GM23338 (cell line): ENCODE data around the gene TSHZ3. TPM values are rescaled to one million over a fixed set of nuclear protein-coding genes. Genes with fewer than 3 reads are reported as not detected.

Source experiments
- ATAC-seq: fragments of 200-7000 bp; cut with Tn5 transposase; 3 replicates; pipeline ENCODE4 v1.9.1; 2020
- DNase-seq: peaks from one replicate; pipeline ENCODE4 v3.0.0-alpha.2; 2015; ENCODE audit warnings: low spot score
- H2AFZ ChIP-seq: fragments of 200-600 bp; sonication (generic); 2 replicates; pipeline ENCODE4 v1.8.0; 2016; ENCODE audit warnings: antibody characterized with exemption, mild to moderate bottlenecking, moderate library complexity
- H3F3A ChIP-seq: fragments of 200-600 bp; sonication (generic); replicated peaks from 2 replicates; pipeline ENCODE4 v1.8.0; 2017; ENCODE audit warnings: antibody characterized with exemption, mixed run types, low read depth
- H3K27ac ChIP-seq: fragments of 200-600 bp; sonication (generic); 2 replicates; pipeline ENCODE4 v1.6.1; 2016; ENCODE audit warnings: low read depth
- H3K27me3 ChIP-seq: fragments of 200-600 bp; sonication (generic); 2 replicates; pipeline ENCODE4 v1.8.0; 2016; ENCODE audit warnings: mild to moderate bottlenecking, mixed run types, moderate library complexity; ENCODE audit not compliant: insufficient read depth
- H3K36me3 ChIP-seq: fragments of 200-600 bp; sonication (generic); 2 replicates; pipeline ENCODE4 v1.8.0; 2016; ENCODE audit warnings: mild to moderate bottlenecking; ENCODE audit not compliant: insufficient read depth
- H3K4me1 ChIP-seq: fragments of 200-600 bp; sonication (generic); 2 replicates; pipeline ENCODE4 v1.8.0; 2016; ENCODE audit warnings: mild to moderate bottlenecking, moderate library complexity; ENCODE audit not compliant: insufficient read depth
- H3K4me2 ChIP-seq: fragments of 200-600 bp; sonication (generic); 2 replicates; pipeline ENCODE4 v1.7.1; 2017; ENCODE audit warnings: mixed run types
- H3K4me3 ChIP-seq: fragments of 200-600 bp; sonication (generic); 2 replicates; pipeline ENCODE4 v1.6.1; 2016; ENCODE audit warnings: mixed run types
- H3K79me2 ChIP-seq: fragments of 200-600 bp; sonication (generic); replicated peaks from 2 replicates; pipeline ENCODE4 v1.8.0; 2017; ENCODE audit warnings: mild to moderate bottlenecking; ENCODE audit not compliant: insufficient read depth
- H3K9me2 ChIP-seq: fragments of 200-600 bp; sonication (generic); 2 replicates; pipeline ENCODE4 v1.8.0; 2017; ENCODE audit not compliant: insufficient read depth
- H4K20me1 ChIP-seq: fragments of 200-600 bp; sonication (generic); replicated peaks from 2 replicates; pipeline ENCODE4 v1.8.0; 2017; ENCODE audit warnings: mild to moderate bottlenecking; ENCODE audit not compliant: insufficient read depth
- H3K27ac Mint-ChIP-seq: 2 replicates; pipeline ENCODE4 v1.8.0; 2020; ENCODE audit warnings: inconsistent platforms, mild to moderate bottlenecking, moderate library complexity, mixed read lengths
- H3K27me3 Mint-ChIP-seq: 3 replicates; pipeline ENCODE4 v1.8.0; 2022; ENCODE audit warnings: low read depth, mild to moderate bottlenecking, moderate library complexity, mixed read lengths, inconsistent platforms; ENCODE audit not compliant: insufficient read depth, poor library complexity
- H3K36me3 Mint-ChIP-seq: 3 replicates; pipeline ENCODE4 v1.8.0; 2021; ENCODE audit warnings: low read depth, mild to moderate bottlenecking, inconsistent platforms, moderate library complexity, mixed read lengths
- H3K4me1 Mint-ChIP-seq: 3 replicates; pipeline ENCODE4 v1.8.0; 2020; ENCODE audit warnings: mild to moderate bottlenecking, inconsistent platforms, mixed read lengths
- H3K4me3 Mint-ChIP-seq: 3 replicates; pipeline ENCODE4 v1.8.0; 2021; ENCODE audit warnings: moderate library complexity, mild to moderate bottlenecking, inconsistent platforms, mixed read lengths
- H3K9me3 Mint-ChIP-seq: 3 replicates; pipeline ENCODE4 v1.8.0; 2020; ENCODE audit warnings: moderate library complexity, mild to moderate bottlenecking, inconsistent platforms, mixed read lengths
- CREB1 ChIP-seq: fragments of 250-450 bp; sonication (Bioruptor Pico); IDR thresholded peaks from 2 replicates; pipeline ENCODE4 v1.5.0; 2020; ENCODE audit warnings: low read depth, mild to moderate bottlenecking, moderate library complexity
- EZH2 ChIP-seq: fragments of 200-600 bp; sonication (generic); IDR thresholded peaks from one replicate; pipeline ENCODE4 v1.8.0; 2017; ENCODE audit warnings: antibody characterized with exemption, mild to moderate bottlenecking, low read depth; ENCODE audit not compliant: unreplicated experiment
- EZH2phosphoT487 ChIP-seq: fragments of 200-600 bp; sonication (generic); IDR thresholded peaks from one replicate; pipeline ENCODE4 v1.8.1; 2018; ENCODE audit warnings: antibody characterized with exemption; ENCODE audit not compliant: unreplicated experiment
- JUNB ChIP-seq: IDR thresholded peaks from one replicate; pipeline ENCODE4 v1.6.1; 2016; ENCODE audit warnings: antibody characterized with exemption; ENCODE audit not compliant: unreplicated experiment
- NANOG ChIP-seq: IDR thresholded peaks from 2 replicates; pipeline ENCODE4 v1.6.1; 2016; ENCODE audit warnings: antibody characterized with exemption, borderline replicate concordance
- POLR2AphosphoS5 ChIP-seq: IDR thresholded peaks from 2 replicates; pipeline ENCODE4 v1.6.1; 2016; ENCODE audit warnings: antibody characterized with exemption, low read depth
- REST ChIP-seq: IDR thresholded peaks from one replicate; pipeline ENCODE4 v1.6.1; 2018; ENCODE audit warnings: antibody characterized with exemption; ENCODE audit not compliant: unreplicated experiment
- STAT1 ChIP-seq: IDR thresholded peaks from one replicate; pipeline ENCODE4 v1.6.1; 2016; ENCODE audit warnings: antibody characterized with exemption; ENCODE audit not compliant: unreplicated experiment
- ZNF114 ChIP-seq: fragments of 250-450 bp; sonication (Bioruptor Pico); IDR thresholded peaks from 2 replicates; pipeline ENCODE4 v1.5.0; 2020; ENCODE audit warnings: mild to moderate bottlenecking, moderate library complexity
- polyA plus RNA-seq: library from polyadenylated mRNA; unstranded; fragments of >200 nt; fragmentation: Nextera tagmentation; extraction: Ambion mirVana; gene quantifications from 2 replicates; pipeline ENCODE4 v1.2.1, GENCODE V29; 2016
- total RNA-seq: library from RNA; depleted of rRNA; stranded (reverse); fragments of >200 nt; shearing (Covaris generic); gene quantifications from 2 replicates; pipeline ENCODE4 v1.2.3, GENCODE V29; 2014
- TF ChIP-seq, protein P1 (sequence below): fragments of 250-450 bp; sonication (Bioruptor Pico); IDR thresholded peaks from 2 replicates; pipeline ENCODE4 v1.5.0; 2020; ENCODE audit warnings: mild to moderate bottlenecking, moderate library complexity
- TF ChIP-seq, protein P2 (sequence below): IDR thresholded peaks from 2 replicates; pipeline ENCODE4 v1.6.1; 2016; ENCODE audit warnings: antibody characterized with exemption

Gene TSHZ3
- total and polyA plus RNA-seq, 2 experiments from 2014 or later = 3.8 to 8.9 TPM

GRCh38 chr19:31328238-31328637, 21.0 kb downstream of the TSHZ3 start (continued):
- TF ChIP-seq, protein P1, sequence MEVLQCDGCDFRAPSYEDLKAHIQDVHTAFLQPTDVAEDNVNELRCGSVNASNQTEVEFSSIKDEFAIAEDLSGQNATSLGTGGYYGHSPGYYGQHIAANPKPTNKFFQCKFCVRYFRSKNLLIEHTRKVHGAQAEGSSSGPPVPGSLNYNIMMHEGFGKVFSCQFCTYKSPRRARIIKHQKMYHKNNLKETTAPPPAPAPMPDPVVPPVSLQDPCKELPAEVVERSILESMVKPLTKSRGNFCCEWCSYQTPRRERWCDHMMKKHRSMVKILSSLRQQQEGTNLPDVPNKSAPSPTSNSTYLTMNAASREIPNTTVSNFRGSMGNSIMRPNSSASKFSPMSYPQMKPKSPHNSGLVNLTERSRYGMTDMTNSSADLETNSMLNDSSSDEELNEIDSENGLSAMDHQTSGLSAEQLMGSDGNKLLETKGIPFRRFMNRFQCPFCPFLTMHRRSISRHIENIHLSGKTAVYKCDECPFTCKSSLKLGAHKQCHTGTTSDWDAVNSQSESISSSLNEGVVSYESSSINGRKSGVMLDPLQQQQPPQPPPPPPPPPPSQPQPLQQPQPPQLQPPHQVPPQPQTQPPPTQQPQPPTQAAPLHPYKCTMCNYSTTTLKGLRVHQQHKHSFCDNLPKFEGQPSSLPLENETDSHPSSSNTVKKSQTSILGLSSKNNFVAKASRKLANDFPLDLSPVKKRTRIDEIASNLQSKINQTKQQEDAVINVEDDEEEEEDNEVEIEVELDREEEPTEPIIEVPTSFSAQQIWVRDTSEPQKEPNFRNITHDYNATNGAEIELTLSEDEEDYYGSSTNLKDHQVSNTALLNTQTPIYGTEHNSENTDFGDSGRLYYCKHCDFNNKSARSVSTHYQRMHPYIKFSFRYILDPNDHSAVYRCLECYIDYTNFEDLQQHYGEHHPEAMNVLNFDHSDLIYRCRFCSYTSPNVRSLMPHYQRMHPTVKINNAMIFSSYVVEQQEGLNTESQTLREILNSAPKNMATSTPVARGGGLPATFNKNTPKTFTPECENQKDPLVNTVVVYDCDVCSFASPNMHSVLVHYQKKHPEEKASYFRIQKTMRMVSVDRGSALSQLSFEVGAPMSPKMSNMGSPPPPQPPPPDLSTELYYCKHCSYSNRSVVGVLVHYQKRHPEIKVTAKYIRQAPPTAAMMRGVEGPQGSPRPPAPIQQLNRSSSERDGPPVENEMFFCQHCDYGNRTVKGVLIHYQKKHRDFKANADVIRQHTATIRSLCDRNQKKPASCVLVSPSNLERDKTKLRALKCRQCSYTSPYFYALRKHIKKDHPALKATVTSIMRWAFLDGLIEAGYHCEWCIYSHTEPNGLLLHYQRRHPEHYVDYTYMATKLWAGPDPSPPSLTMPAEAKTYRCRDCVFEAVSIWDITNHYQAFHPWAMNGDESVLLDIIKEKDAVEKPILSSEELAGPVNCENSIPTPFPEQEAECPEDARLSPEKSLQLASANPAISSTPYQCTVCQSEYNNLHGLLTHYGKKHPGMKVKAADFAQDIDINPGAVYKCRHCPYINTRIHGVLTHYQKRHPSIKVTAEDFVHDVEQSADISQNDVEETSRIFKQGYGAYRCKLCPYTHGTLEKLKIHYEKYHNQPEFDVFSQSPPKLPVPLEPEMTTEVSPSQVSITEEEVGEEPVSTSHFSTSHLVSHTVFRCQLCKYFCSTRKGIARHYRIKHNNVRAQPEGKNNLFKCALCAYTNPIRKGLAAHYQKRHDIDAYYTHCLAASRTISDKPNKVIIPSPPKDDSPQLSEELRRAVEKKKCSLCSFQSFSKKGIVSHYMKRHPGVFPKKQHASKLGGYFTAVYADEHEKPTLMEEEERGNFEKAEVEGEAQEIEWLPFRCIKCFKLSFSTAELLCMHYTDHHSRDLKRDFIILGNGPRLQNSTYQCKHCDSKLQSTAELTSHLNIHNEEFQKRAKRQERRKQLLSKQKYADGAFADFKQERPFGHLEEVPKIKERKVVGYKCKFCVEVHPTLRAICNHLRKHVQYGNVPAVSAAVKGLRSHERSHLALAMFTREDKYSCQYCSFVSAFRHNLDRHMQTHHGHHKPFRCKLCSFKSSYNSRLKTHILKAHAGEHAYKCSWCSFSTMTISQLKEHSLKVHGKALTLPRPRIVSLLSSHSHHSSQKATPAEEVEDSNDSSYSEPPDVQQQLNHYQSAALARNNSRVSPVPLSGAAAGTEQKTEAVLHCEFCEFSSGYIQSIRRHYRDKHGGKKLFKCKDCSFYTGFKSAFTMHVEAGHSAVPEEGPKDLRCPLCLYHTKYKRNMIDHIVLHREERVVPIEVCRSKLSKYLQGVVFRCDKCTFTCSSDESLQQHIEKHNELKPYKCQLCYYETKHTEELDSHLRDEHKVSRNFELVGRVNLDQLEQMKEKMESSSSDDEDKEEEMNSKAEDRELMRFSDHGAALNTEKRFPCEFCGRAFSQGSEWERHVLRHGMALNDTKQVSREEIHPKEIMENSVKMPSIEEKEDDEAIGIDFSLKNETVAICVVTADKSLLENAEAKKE = no peak
- TF ChIP-seq EZH2 (no peak), STAT1 (no peak), EZH2phosphoT487 (no peak), ZNF114 (CRISPR knock-in tag) (no peak)

- peaks cover 71% of the 10 kb centered on the region for H3K79me2 ChIP-seq
- H3K36me3 ChIP-seq = no peaks in the 10 kb centered on the region
- H2AFZ ChIP-seq = no peak overlapping the region
- H4K20me1 ChIP-seq = no peaks in the 10 kb centered on the region
- no peaks in the 10 kb centered on the region for H3K9me2 ChIP-seq
- no peaks in the 10 kb centered on the region; the same call in 1 of the 2 replicates for H3K4me1 ChIP-seq
- ATAC-seq = no peak
- H3K4me1 Mint-ChIP-seq = peaks cover 31% of the 10 kb centered on the region
- no peak for DNase-seq
- peaks cover 2% of the 10 kb centered on the region for H3K27me3 Mint-ChIP-seq
- H3F3A ChIP-seq = no peaks in the 10 kb centered on the region
- H3K4me3 ChIP-seq = no peak overlapping the region
- no peak overlapping the region for H3K27ac ChIP-seq
- peak overlapping the region; percentile 62; the same call in 1 of the 2 replicates for H3K27ac Mint-ChIP-seq
- no peaks in the 10 kb centered on the region for H3K36me3 Mint-ChIP-seq
- no peaks in the 10 kb centered on the region for H3K27me3 ChIP-seq
- no peaks in the 10 kb centered on the region for H3K9me3 Mint-ChIP-seq
- H3K4me2 ChIP-seq = no peak overlapping the region
- no peak overlapping the region for H3K4me3 Mint-ChIP-seq
- TF ChIP-seq POLR2AphosphoS5 (no peak), JUNB (no peak), EZH2phosphoT487 (no peak), NANOG (no peak), CREB1 (CRISPR knock-in tag) (no peak), REST (no peak)
- TF ChIP-seq, protein P2, sequence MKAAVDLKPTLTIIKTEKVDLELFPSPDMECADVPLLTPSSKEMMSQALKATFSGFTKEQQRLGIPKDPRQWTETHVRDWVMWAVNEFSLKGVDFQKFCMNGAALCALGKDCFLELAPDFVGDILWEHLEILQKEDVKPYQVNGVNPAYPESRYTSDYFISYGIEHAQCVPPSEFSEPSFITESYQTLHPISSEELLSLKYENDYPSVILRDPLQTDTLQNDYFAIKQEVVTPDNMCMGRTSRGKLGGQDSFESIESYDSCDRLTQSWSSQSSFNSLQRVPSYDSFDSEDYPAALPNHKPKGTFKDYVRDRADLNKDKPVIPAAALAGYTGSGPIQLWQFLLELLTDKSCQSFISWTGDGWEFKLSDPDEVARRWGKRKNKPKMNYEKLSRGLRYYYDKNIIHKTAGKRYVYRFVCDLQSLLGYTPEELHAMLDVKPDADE = no peak
Measured at GRCh38 chr19:31326329-31327028, 22.8 kb downstream of the TSHZ3 start.
